Stimulated activated CD4-positive, alpha-beta T cell treated with anti-CD3 and anti-CD28 coated beads, TNF-alpha, amount 100 ng/mL, for 1 hour (primary cell): ENCODE results near the gene NBDY.
"Not testable (repeated sequence)": the region's sequence is repeated elsewhere in the genome, so short reads cannot be mapped to it uniquely, and the experiment has no call there.

ENCODE experiments used
- DNase-seq, 3 donors: peaks; one replicate each; pipeline ENCODE4 v3.0.0-alpha.2; 2020; ENCODE audit warnings: low read depth in 3 of 3, low spot score in 1 of 3

NBDY gene

GRCh38 chrX:56800307-56800706 is 71.3 kb downstream of the NBDY start:
- no peak for DNase-seq

GRCh38 chrX:56800801-56801200 is 71.8 kb downstream of the NBDY start:
- no peak for DNase-seq

GRCh38 chrX:56802428-56802827 is 73.4 kb downstream of the NBDY start:
- DNase-seq: no peak

GRCh38 chrX:56802921-56803849 is 74.1 kb downstream of the NBDY start:
- peak in 2 of 3 donors; percentile 37 to 55 for DNase-seq

- DNase-seq: no peak
Observed at GRCh38 chrX:56803850-56804681, 75.0 kb downstream of the NBDY start.

- no peak for DNase-seq
Observed at GRCh38 chrX:56804867-56805266, 75.8 kb downstream of the NBDY start.

- no peak for DNase-seq
Observed at GRCh38 chrX:56805399-56805798, 76.4 kb downstream of the NBDY start.

- not testable (repeated sequence) for DNase-seq
Observed at GRCh38 chrX:56806176-56806575, 77.1 kb downstream of the NBDY start.

- DNase-seq: no peak
Observed at GRCh38 chrX:56811599-56811998, 82.6 kb downstream of the NBDY start.

GRCh38 chrX:56812515-56813105 is 83.6 kb downstream of the NBDY start:
- DNase-seq: no peak

- no peak for DNase-seq
Observed at GRCh38 chrX:56813318-56813837, 84.3 kb downstream of the NBDY start.

GRCh38 chrX:56817179-56817578 is 88.1 kb downstream of the NBDY start:
- no peak for DNase-seq

- no peak for DNase-seq
Observed at GRCh38 chrX:56826020-56826419, 97.0 kb downstream of the NBDY start.

GRCh38 chrX:56833626-56834025 is 104.6 kb downstream of the NBDY start:
- no peak for DNase-seq

GRCh38 chrX:56853436-56853835 is 124.4 kb downstream of the NBDY start:
- no peak for DNase-seq

GRCh38 chrX:56857042-56857441 is 128.0 kb downstream of the NBDY start:
- no peak for DNase-seq

- no peak for DNase-seq
Observed at GRCh38 chrX:56860888-56861287, 131.8 kb downstream of the NBDY start.
